HUES6 (cell line): ENCODE data around the gene TBXAS1.

Experiments
- H3K27ac ChIP-seq: 2 replicates; pipeline ENCODE4 v1.7.0; 2013; ENCODE audit warnings: low read depth, mild to moderate bottlenecking, low read length, inconsistent platforms
- H3K27me3 ChIP-seq: 2 replicates; pipeline ENCODE4 v1.6.1; 2013; ENCODE audit warnings: low read length; ENCODE audit not compliant: control insufficient read depth, insufficient read depth
- H3K36me3 ChIP-seq: 2 replicates; pipeline ENCODE4 v1.6.1; 2013; ENCODE audit warnings: low read length; ENCODE audit not compliant: control insufficient read depth, insufficient read depth
- H3K4me1 ChIP-seq: 2 replicates; pipeline ENCODE4 v1.6.1; 2013; ENCODE audit warnings: low read length; ENCODE audit not compliant: control insufficient read depth, insufficient read depth
- H3K4me3 ChIP-seq: 2 replicates; pipeline ENCODE4 v1.5.1; 2013; ENCODE audit warnings: low read depth, low read length
- H3K9ac ChIP-seq: one replicate; pipeline ENCODE4 v1.6.1; 2013; ENCODE audit warnings: mild to moderate bottlenecking, low read length
- H3K9me3 ChIP-seq: 2 replicates; pipeline ENCODE4 v1.6.1; 2013; ENCODE audit warnings: low read depth, low read length; ENCODE audit not compliant: control insufficient read depth, insufficient read depth

Gene TBXAS1

DNA sequence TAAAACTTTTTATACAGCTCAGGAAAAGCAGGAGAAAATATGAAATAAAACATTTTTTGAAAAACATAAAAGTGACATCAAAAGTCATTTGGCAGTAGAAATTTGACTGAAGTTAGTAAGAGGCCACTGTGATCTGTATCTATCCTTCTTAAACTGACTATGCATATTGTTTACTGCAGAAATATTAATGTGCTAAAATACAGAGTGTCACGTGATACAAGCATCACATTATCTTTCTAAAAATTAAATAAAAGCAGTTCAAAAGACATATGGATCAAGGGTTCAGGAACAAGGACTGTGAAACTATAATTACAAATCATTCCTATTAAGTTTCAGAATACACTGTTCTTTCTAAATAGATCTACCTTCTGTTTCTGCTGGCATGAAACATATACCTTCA is 200.0 kb downstream of the TBXAS1 start:
- Histone ChIP-seq H3K9me3 (no peaks in the 10 kb centered on the region), H3K4me3 (no peak overlapping the region), H3K27me3 (no peaks in the 10 kb centered on the region), H3K27ac (no peak overlapping the region), H3K4me1 (no peaks in the 10 kb centered on the region), H3K9ac (no peak overlapping the region), H3K36me3 (no peaks in the 10 kb centered on the region; the same call in 1 of the 2 replicates)

DNA sequence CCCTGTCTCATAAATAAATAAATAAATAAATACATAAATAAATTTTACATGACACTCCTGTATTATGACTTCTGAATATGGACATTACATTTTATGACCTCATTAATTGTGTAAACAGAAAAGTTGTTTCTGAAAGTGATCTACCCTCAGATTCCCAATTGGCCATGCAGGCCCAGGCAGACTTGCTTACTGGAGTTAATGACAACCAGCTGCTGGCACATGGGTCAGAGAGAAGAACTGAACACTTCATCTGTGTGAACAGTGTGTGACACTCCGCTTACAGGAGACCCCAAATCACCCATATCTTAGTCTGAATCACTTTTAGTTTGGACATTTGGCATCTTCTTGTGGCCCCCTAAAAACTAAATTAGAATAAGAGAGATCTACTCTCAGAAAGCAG is 202.3 kb downstream of the TBXAS1 start:
- Histone ChIP-seq H3K36me3 (no peaks in the 10 kb centered on the region), H3K4me3 (no peak overlapping the region), H3K9me3 (no peaks in the 10 kb centered on the region), H3K27ac (no peak overlapping the region), H3K27me3 (no peaks in the 10 kb centered on the region), H3K4me1 (no peaks in the 10 kb centered on the region), H3K9ac (no peak overlapping the region)

- H3K27ac ChIP-seq = no peak overlapping the region
- H3K36me3 ChIP-seq = no peaks in the 10 kb centered on the region
These were observed 204.0 kb downstream of the TBXAS1 start for GRCh38 chr7:140033036-140033435.

DNA sequence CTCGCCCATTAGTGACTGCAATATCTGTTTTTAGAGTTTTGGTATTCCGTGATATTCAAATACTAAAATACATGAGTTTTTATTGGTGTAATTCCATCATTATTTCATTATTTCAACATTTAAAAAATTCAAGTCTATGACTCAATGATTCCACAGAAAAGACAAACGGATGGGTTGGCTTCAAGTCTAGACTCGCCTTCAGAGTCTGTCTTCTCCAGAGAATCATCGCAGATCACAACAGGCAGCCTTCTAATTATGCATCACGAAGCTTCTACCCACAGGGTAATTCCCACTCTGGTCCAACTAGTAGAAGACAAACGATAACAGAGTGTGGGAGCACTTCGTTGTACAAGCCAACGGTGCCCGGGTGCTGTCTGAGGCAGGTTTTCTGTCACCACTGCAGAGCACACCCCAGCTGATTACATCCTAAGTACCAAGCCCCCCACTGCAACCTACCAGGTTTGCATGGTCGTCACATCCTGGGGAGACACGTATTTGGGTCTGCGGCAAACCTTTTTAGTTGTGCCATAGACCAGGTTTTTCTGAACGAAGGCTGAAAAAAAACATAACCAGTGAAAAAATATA is 204.8 kb downstream of the TBXAS1 start:
- Histone ChIP-seq H3K27ac (no peak overlapping the region), H3K4me1 (no peaks in the 10 kb centered on the region), H3K27me3 (no peaks in the 10 kb centered on the region), H3K9ac (no peak overlapping the region), H3K36me3 (no peaks in the 10 kb centered on the region), H3K9me3 (no peaks in the 10 kb centered on the region), H3K4me3 (no peak overlapping the region)

More at GRCh38 chr7:140033036-140033435, 204.0 kb downstream of the TBXAS1 start:
- Histone ChIP-seq H3K4me1 (no peaks in the 10 kb centered on the region), H3K9me3 (no peaks in the 10 kb centered on the region), H3K4me3 (no peak overlapping the region), H3K27me3 (no peaks in the 10 kb centered on the region), H3K9ac (no peak overlapping the region)

GRCh38 chr7:140034421-140034820 is 205.4 kb downstream of the TBXAS1 start:
- Histone ChIP-seq H3K36me3 (no peaks in the 10 kb centered on the region), H3K4me1 (no peaks in the 10 kb centered on the region), H3K4me3 (no peak overlapping the region), H3K9ac (no peak overlapping the region), H3K27ac (no peak overlapping the region), H3K27me3 (no peaks in the 10 kb centered on the region), H3K9me3 (no peaks in the 10 kb centered on the region)

GRCh38 chr7:140035400-140036223 is 206.5 kb downstream of the TBXAS1 start:
- no peak overlapping the region for H3K27ac ChIP-seq
- no peaks in the 10 kb centered on the region for H3K27me3 ChIP-seq
- no peaks in the 10 kb centered on the region for H3K4me1 ChIP-seq
- no peak overlapping the region for H3K9ac ChIP-seq
- H3K4me3 ChIP-seq = no peak overlapping the region
- H3K36me3 ChIP-seq = no peaks in the 10 kb centered on the region
- no peaks in the 10 kb centered on the region for H3K9me3 ChIP-seq

DNA sequence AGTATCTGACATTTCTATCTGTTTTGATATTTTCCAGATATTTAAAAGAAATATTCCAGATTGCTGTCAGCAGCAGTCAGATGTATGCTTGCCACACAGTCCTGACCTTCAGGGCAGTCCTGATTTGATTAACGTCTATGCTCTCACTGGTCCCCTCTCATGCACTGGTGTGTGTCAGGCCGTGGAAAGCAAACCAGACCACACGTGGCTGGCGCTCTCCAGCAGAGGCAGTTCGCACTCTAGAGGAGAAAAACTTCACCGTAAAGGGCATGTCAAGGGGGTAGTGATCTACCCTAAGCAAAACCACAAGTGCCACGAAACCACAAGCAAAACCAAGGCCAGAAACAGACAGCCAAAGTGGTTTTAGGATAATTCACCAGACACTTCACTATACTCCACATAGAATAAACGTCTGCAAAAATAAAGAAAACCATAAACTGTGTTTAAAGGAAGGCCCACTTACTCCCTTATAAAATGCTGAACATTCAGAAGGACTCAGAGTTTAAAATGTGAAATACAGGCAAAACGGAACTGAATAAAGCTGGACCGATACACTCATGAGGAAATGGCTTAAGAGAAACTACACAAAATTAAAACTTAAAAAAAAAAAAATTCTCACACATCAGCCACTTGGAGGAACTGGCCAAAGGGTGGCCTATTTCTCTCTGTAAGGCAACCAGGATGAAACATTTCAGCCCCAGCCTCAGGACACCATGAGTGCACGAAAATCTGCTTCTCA is 207.3 kb downstream of the TBXAS1 start:
- H3K27ac ChIP-seq = no peak overlapping the region
- no peak overlapping the region for H3K4me3 ChIP-seq
- no peaks in the 10 kb centered on the region for H3K36me3 ChIP-seq
- no peaks in the 10 kb centered on the region for H3K27me3 ChIP-seq
- no peaks in the 10 kb centered on the region for H3K4me1 ChIP-seq
- H3K9me3 ChIP-seq = no peaks in the 10 kb centered on the region
- no peak overlapping the region for H3K9ac ChIP-seq

DNA sequence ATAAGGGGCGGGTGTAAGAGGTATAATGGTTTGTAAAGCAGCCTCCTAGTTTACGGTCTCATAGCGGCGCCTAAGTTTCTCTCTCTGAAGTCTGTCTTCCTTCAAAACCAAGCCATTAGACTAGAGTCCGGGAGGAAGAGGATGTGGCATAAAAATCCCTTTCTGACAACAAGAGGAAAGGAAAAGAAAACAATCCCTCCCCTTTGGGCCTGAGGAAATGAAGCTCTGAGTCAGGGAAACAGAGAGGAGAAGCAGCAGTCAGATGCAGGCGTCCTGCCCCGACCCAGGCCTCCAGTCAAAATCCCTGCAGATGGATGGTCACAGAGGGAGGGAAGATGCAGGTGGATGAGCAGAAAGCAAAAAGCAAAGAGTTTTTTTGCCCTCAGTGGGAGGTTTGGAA is 210.0 kb downstream of the TBXAS1 start:
- Histone ChIP-seq H3K27me3 (no peaks in the 10 kb centered on the region), H3K36me3 (no peaks in the 10 kb centered on the region)

DNA sequence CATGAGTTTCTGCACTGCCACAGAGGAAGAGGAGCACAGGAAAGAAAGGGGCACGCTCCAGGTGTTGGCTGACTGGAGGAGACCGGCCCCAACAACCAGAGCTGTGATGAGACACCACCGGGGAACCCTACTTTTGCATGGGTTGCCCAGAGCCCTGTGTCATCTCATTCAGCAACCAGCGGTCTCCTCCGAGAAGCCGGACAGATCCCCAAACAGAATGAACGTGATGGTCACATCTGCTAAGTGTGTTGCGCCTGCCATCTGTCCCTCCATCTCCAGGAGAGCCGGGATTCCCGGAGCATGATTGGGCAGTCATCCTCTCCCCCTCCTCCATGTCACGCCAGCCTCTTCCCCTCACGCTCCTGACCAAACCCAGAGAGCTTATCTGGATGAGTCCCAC is 210.8 kb downstream of the TBXAS1 start:
- H3K9me3 ChIP-seq = no peaks in the 10 kb centered on the region
- H3K9ac ChIP-seq = no peak overlapping the region
- H3K4me3 ChIP-seq = no peak overlapping the region
- no peaks in the 10 kb centered on the region for H3K27me3 ChIP-seq
- no peaks in the 10 kb centered on the region for H3K4me1 ChIP-seq
- no peak overlapping the region for H3K27ac ChIP-seq
- no peaks in the 10 kb centered on the region for H3K36me3 ChIP-seq

More for the DNA sequence above, 210.0 kb downstream of the TBXAS1 start:
- Histone ChIP-seq H3K27ac (no peak overlapping the region), H3K9ac (no peak overlapping the region), H3K4me3 (no peak overlapping the region), H3K9me3 (no peaks in the 10 kb centered on the region), H3K4me1 (no peaks in the 10 kb centered on the region)

- Histone ChIP-seq H3K4me1 (no peaks in the 10 kb centered on the region), H3K36me3 (no peaks in the 10 kb centered on the region; the same call in 1 of the 2 replicates), H3K9ac (no peak overlapping the region), H3K27me3 (no peaks in the 10 kb centered on the region), H3K9me3 (no peaks in the 10 kb centered on the region), H3K27ac (no peak overlapping the region), H3K4me3 (no peak overlapping the region)
These were observed 212.8 kb downstream of the TBXAS1 start for GRCh38 chr7:140041659-140042385.
